Muscle of arm (tissue), 12 donors: ENCODE data around the gene ATP5F1B. TPM values are rescaled to one million over a fixed set of nuclear protein-coding genes. Genes with fewer than 3 reads are reported as not detected.

Experiments used
- DNase-seq: peaks from one replicate; pipeline ENCODE4 v3.0.0-alpha.2; 2013
- polyA plus RNA-seq, 12 donors: library from polyadenylated mRNA; unstranded; fragments of 120-200 nt; gene quantifications; one replicate each; pipeline ENCODE4 v1.2.1, GENCODE V29; 2013; ENCODE audit not compliant: insufficient read length in 12 of 12

The ATP5F1B gene
- polyA plus RNA-seq, 12 donors: 327 to 788 (median 683) TPM; not detected in 1

- peak; percentile 27 for DNase-seq
Measured at GRCh38 chr12:56629459-56630179, 16.2 kb downstream of the ATP5F1B start.

GRCh38 chr12:56628671-56629458, 16.9 kb downstream of the ATP5F1B start:
- peak; percentile 66 for DNase-seq

GRCh38 chr12:56626701-56627100, 19.1 kb downstream of the ATP5F1B start:
- DNase-seq: no peak

- DNase-seq: no peak
Measured at GRCh38 chr12:56622535-56622934, 23.2 kb downstream of the ATP5F1B start.

GRCh38 chr12:56616925-56617324, 28.9 kb downstream of the ATP5F1B start:
- DNase-seq: no peak

GRCh38 chr12:56616244-56616643, 29.5 kb downstream of the ATP5F1B start:
- no peak for DNase-seq

- DNase-seq: no peak
Measured at GRCh38 chr12:56614627-56615026, 31.2 kb downstream of the ATP5F1B start.

GRCh38 chr12:56604355-56604754, 41.4 kb downstream of the ATP5F1B start:
- no peak for DNase-seq

- DNase-seq: no peak
Measured at GRCh38 chr12:56602239-56602638, 43.5 kb downstream of the ATP5F1B start.

- no peak for DNase-seq
Measured at GRCh38 chr12:56601503-56601902, 44.3 kb downstream of the ATP5F1B start.

- DNase-seq: no peak
Measured at GRCh38 chr12:56600753-56601152, 45.0 kb downstream of the ATP5F1B start.

GRCh38 chr12:56599797-56600196, 46.0 kb downstream of the ATP5F1B start:
- no peak for DNase-seq

- no peak for DNase-seq
Measured at GRCh38 chr12:56599041-56599440, 46.7 kb downstream of the ATP5F1B start.

GRCh38 chr12:56596815-56597214, 49.0 kb downstream of the ATP5F1B start:
- DNase-seq: no peak

- DNase-seq: peak; percentile 37
Measured at GRCh38 chr12:56593909-56594621, 51.7 kb downstream of the ATP5F1B start.

- DNase-seq: no peak
Measured at GRCh38 chr12:56591961-56592360, 53.8 kb downstream of the ATP5F1B start.

- no peak for DNase-seq
Measured at GRCh38 chr12:56591126-56591525, 54.7 kb downstream of the ATP5F1B start.

- no peak for DNase-seq
Measured at GRCh38 chr12:56590237-56590830, 55.5 kb downstream of the ATP5F1B start.

GRCh38 chr12:56589783-56590182, 56.0 kb downstream of the ATP5F1B start:
- no peak for DNase-seq
